HG03469 (cell line): ENCODE measurements around the gene GLTP.
"Not testable (repeated sequence)": the region's sequence is repeated elsewhere in the genome, so short reads cannot be mapped to it uniquely, and the experiment has no call there.

Experiments used
- ATAC-seq: cut with Tn5 transposase; IDR thresholded peaks from one replicate; pipeline ENCODE4 v1.9.1; 2021; ENCODE audit warnings: mild to moderate bottlenecking, moderate library complexity, moderate number of reproducible peaks; ENCODE audit not compliant: unreplicated experiment

The GLTP gene

DNA sequence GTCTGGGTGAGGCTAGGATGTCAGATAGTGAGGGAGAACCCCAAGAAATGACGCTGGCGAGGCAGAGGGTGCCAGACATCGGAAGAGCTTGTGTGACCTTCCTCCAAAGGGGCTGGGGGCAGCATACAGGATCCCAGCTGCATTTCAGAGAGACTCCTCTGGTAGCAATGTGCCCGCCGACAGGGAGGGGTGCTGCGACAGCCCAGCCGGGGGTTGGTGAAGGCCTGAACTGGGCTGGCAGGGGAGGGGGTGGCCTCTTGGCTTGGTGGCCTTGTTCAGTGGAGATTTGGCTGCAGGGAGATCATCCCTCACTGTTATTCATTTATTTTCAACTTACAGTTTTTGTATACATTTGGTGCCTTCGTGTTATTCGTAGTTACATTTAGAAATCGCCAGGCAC, 25.0 kb upstream of the GLTP start:
- ATAC-seq = no peak

GRCh38 chr12:109902891-109903418, 22.6 kb upstream of the GLTP start:
- no peak for ATAC-seq

GRCh38 chr12:109900752-109901580, 20.6 kb upstream of the GLTP start:
- no peak for ATAC-seq

DNA sequence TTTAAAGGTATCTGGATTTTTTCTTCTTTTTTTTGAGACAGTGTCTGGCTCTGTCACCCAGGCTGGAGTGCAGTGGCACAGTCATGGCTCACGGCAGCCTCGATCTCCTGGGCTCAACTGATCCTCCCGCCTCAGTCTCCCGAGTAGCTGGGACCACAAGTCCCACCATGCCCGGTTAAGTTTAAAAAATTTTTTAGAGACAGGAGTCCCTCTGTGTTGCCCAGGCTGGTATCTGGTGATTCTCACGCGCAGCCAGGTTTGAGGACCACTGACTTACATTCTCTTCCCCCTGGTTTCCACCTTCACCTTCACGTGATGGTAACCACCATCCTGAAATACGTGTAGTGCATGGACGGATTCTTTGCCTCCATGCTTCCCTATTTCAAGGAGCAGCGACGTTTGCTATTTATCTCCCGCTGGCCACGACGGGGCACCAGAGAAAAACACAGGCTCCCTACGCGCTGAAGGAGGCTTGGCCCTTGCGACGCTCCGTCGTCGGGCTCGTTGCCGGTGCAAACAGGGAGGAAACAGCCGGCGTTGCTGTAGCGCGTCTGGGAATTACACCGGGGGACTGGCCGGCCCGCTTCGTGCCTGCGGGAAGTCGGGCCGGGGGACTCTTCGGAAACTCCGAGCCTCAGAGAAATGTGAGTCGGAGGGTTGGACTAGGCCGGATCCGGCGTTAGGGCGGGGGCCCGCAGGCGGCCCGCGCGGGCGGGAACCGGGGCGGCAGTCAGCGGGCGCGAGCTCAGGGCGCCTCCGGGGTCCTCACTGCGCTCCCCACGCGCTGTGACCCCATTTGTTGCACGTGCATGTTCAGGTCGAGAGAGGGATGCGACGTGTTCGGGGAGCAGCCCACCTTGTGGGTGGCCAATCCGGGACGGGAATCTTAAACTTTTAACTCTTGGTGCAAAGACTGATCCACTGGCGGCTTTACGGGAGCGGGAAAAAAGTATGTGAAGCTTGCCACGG, 19.7 kb upstream of the GLTP start, which contains the start of gene TCHP:
Gene TCHP, plus strand, starts transcription at position 492 of the 969 bp plus-strand sequence. CDS start 2,753 bp downstream, outside the sequence.
- peak; percentile 52 for ATAC-seq

- ATAC-seq = not testable (repeated sequence)
Measured at GRCh38 chr12:109899345-109899744, 19.0 kb upstream of the GLTP start.

DNA sequence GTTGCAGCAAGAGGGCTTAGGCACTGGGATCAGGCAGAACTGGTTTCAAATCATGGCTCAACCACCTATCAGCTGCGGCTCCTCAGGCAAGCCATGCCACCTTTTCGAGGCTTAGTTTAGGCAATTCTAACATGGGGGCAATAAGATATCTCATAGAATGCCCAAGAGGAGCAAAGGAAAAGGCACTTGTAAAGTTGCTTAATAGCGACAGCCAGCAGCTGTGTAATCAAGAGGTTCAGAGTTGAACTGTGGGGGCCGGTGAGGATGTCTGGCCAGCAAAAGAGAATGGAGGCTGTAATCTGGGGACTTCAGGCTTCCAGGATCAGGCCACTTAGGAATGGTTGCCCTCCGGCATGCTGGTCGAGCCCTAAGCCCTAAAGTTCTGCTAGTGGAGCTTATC, 16.7 kb upstream of the GLTP start:
- no peak for ATAC-seq

DNA sequence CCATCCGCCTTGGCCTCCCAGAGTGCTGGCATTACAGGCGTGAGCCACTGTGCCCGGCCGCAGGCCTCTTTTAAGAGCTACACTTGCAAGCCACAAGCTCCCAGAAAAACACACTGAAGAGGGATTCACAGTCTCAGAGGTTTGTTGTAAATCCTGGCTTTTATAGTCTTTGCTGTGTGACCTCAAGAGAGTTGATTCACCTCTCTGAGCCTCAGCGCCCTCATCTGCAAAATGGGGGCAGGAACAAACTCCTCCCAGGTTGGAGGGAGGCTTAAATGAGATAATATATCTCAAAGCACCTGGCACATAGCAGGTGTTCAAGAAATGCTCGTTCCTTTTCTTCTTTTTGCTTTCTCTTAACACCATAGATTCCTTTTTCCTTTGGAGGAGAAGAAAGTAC, 15.8 kb upstream of the GLTP start:
- no peak for ATAC-seq

DNA sequence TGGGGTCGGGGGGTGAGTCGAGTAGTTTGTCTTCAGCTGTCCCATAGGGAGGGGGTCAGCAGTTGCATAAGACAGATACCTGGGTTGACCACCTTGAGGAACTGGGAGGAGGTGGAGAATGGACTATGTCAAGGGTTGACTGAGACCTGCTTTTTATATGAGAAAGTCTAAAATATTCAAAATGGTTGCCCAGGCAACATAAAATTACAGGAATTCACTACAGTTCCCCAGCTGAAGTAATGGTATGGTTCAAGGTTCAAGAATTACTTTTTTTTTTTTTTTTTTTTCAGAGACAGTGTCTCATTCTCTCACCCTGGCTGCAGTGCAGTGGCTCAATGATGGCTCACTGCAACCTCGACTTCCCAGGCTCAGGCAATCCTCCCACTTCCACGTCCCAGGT, 14.6 kb upstream of the GLTP start:
- no peak for ATAC-seq

- no peak for ATAC-seq
Measured at GRCh38 chr12:109893261-109893995, 13.1 kb upstream of the GLTP start.

DNA sequence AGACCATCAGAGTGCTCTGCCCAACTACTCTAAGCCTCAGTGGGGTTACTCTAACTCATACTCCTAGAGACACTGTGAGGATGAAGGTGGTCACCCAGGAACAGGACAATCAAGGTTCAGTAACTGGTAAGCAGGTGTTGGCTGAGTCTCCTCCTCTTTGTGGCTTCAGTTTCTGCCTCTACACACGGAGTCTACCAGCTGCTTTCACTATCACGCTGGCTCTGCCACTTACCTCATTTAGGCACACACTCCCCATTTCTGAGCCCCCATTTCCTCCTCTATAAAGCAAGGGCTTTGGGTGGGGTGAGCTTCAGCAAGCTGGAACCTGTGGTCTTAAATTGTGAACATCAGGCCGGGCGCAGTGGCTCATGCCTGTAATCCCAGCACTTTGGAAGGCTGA, 12.4 kb upstream of the GLTP start:
- peak; percentile 36 for ATAC-seq

DNA sequence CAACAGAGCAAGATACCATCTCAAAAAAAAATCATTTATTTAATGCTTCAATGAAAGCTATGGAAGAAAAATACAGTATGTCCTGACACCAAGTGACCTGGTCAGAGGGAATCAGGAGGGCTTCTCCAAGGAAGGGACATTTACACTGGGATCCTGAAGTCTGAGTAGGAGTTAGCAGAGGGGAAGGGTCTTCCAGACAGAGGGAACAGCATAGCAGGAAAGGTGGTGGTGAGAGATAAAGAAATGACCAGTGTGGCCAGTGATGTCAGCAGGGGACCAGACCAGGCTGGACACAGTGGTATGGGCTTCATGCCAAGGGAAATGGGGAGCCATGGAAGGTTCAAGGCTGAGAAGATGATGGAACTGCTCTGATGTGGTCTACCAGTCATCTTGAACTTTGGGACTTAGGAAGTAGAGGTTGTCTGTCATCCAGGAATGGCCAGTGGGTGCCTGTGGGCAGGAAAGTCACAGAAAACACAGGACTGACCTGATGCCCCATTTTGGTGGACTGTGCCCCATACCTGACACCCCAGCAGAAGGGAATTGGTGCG, 11.9 kb upstream of the GLTP start:
- ATAC-seq = no peak

- ATAC-seq = not testable (repeated sequence)
Measured at GRCh38 chr12:109891731-109892130, 11.4 kb upstream of the GLTP start.

GRCh38 chr12:109890620-109891170, 10.4 kb upstream of the GLTP start:
- ATAC-seq = no peak

GRCh38 chr12:109888179-109889020, 8.1 kb upstream of the GLTP start:
- no peak for ATAC-seq

- no peak for ATAC-seq
Measured at GRCh38 chr12:109885616-109886015, 5.3 kb upstream of the GLTP start.

GRCh38 chr12:109883461-109883860, 3.1 kb upstream of the GLTP start:
- no peak for ATAC-seq

DNA sequence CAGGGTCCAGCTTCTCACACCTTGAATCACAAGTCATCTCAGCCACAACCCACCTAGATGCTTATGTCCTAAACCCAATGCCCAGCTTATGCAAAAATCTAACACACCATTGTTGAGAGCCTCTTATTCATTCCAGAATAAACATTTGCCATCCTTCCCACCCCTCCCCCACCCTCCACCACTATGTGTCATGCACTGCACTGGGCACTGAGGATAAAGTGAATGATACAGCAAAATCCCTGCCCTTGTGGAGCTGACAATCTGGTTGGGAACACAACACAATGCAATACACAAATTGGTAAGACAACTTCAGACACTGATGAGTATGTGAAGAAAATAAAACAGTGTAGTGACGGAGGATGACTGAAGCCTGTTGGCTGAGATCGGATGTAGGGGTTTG, 1.4 kb upstream of the GLTP start:
- ATAC-seq = no peak

DNA sequence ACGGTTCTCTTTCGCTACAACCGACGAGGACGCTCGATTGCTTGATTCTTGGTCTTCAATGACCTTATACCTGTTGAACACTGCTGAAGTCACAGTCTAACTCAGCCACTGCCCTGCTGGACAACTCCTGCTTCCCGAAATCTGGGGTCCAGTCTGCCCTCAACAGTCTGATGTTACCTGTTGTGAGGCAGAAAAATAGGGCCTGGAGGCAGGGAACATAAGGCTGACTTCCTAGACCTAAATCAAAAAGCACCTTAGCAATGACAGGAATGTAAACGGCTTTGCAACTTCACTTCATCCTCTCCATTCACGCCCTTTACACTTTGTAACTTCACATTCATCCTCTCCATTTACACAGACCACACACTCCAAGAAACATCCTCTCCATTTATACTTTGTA, 597 bp upstream of the GLTP start:
- no peak for ATAC-seq

- no peak for ATAC-seq
Measured at GRCh38 chr12:109879351-109880042, 844 bp downstream of the GLTP start.
